CD4-positive, alpha-beta T cell treated with Interleukin-21 for 1 hour (primary cell): ENCODE data around the gene CD52.
"Not testable (repeated sequence)": the region's sequence is repeated elsewhere in the genome, so short reads cannot be mapped to it uniquely, and the experiment has no call there.

Experiments used
- DNase-seq: peaks from one replicate; pipeline ENCODE4 v3.0.0-alpha.2; 2020

The CD52 gene

GRCh38 chr1:26302733-26303405 is 14.9 kb upstream of the CD52 start:
- no peak for DNase-seq

GRCh38 chr1:26305667-26306289 is 12.0 kb upstream of the CD52 start:
- no peak for DNase-seq

- DNase-seq: peak; percentile 95
Observed at GRCh38 chr1:26306290-26307229, 11.2 kb upstream of the CD52 start, which contains the start of gene UBXN11. TSS of gene UBXN11 (minus strand) at chr1:26306636. CDS start at chr1:26302883, 3,753 bp downstream.

GRCh38 chr1:26307363-26307781 is 10.4 kb upstream of the CD52 start:
- peak; percentile 45 for DNase-seq

- DNase-seq: not testable (repeated sequence)
Observed at GRCh38 chr1:26307966-26308899, 9.5 kb upstream of the CD52 start.

GRCh38 chr1:26314501-26314900 is 3.3 kb upstream of the CD52 start:
- DNase-seq: no peak

GRCh38 chr1:26315874-26316850 is 1.6 kb upstream of the CD52 start:
- no peak for DNase-seq

- no peak for DNase-seq
Observed at GRCh38 chr1:26317146-26317545, 612 bp upstream of the CD52 start.

GRCh38 chr1:26318338-26319064 is 743 bp downstream of the CD52 start:
- no peak for DNase-seq

GRCh38 chr1:26320896-26321295 is 3.1 kb downstream of the CD52 start:
- DNase-seq: no peak

GRCh38 chr1:26321315-26322041 is 3.7 kb downstream of the CD52 start:
- DNase-seq: peak; percentile 94

- DNase-seq: no peak
Observed at GRCh38 chr1:26322042-26322331, 4.2 kb downstream of the CD52 start.

GRCh38 chr1:26323382-26323781 is 5.6 kb downstream of the CD52 start:
- no peak for DNase-seq

GRCh38 chr1:26324550-26324949 is 6.8 kb downstream of the CD52 start:
- no peak for DNase-seq

- DNase-seq: no peak
Observed at GRCh38 chr1:26327956-26328362, 10.2 kb downstream of the CD52 start.

GRCh38 chr1:26328597-26328996 is 10.8 kb downstream of the CD52 start:
- DNase-seq: no peak

GRCh38 chr1:26329380-26329779 is 11.6 kb downstream of the CD52 start:
- not testable (repeated sequence) for DNase-seq

- DNase-seq: no peak
Observed at GRCh38 chr1:26330276-26330675, 12.5 kb downstream of the CD52 start.

GRCh38 chr1:26333312-26333711 is 15.6 kb downstream of the CD52 start:
- not testable (repeated sequence) for DNase-seq
